Loucy (cell line): Measurements from ENCODE around the gene ACER3.

Experiments used
- H2AFZ ChIP-seq: fragments of 200-600 bp; sonication (generic); 2 replicates; pipeline ENCODE4 v1.6.0; 2016; ENCODE audit warnings: antibody characterized with exemption, mild to moderate bottlenecking, low read length, moderate library complexity
- H3F3A ChIP-seq: fragments of 200-600 bp; 2 replicates; pipeline ENCODE4 v1.6.0; 2016; ENCODE audit warnings: antibody characterized with exemption, low read depth, mild to moderate bottlenecking
- H3K27me3 ChIP-seq: fragments of 200-600 bp; sonication (generic); 2 replicates; pipeline ENCODE4 v1.6.1; 2014; ENCODE audit warnings: low read length, mild to moderate bottlenecking; ENCODE audit not compliant: insufficient read depth, poor library complexity, severe bottlenecking
- H3K36me3 ChIP-seq: fragments of 200-600 bp; sonication (generic); 2 replicates; pipeline ENCODE4 v1.6.1; 2016; ENCODE audit warnings: low read length; ENCODE audit not compliant: insufficient read depth
- H3K4me1 ChIP-seq: fragments of 200-600 bp; sonication (generic); 2 replicates; pipeline ENCODE4 v1.5.1; 2014; ENCODE audit warnings: low read length, mild to moderate bottlenecking; ENCODE audit not compliant: insufficient read depth, poor library complexity, severe bottlenecking
- H3K4me2 ChIP-seq: fragments of 200-600 bp; sonication (generic); 2 replicates; pipeline ENCODE4 v1.6.0; 2014; ENCODE audit warnings: antibody characterized with exemption, low read length, low read depth, mild to moderate bottlenecking; ENCODE audit not compliant: poor library complexity, severe bottlenecking
- H3K4me3 ChIP-seq: fragments of 200-600 bp; sonication (generic); 2 replicates; pipeline ENCODE4 v1.5.1; 2014; ENCODE audit warnings: low read length, mild to moderate bottlenecking, mixed read lengths; ENCODE audit not compliant: poor library complexity, severe bottlenecking
- H3K79me2 ChIP-seq: fragments of 200-600 bp; sonication (generic); 2 replicates; pipeline ENCODE4 v1.6.1; 2014; ENCODE audit warnings: low read length; ENCODE audit not compliant: insufficient read depth
- H3K9ac ChIP-seq: fragments of 200-600 bp; sonication (generic); 2 replicates; pipeline ENCODE4 v1.6.0; 2014; ENCODE audit warnings: mild to moderate bottlenecking, low read depth, low read length, moderate library complexity; ENCODE audit not compliant: poor library complexity, severe bottlenecking
- H3K9me2 ChIP-seq: fragments of 200-600 bp; sonication (generic); replicated peaks from 2 replicates; pipeline ENCODE4 v1.6.1; 2016; ENCODE audit warnings: low read depth, low read length, mixed read lengths
- H3K9me3 ChIP-seq: fragments of 200-600 bp; sonication (generic); 2 replicates; pipeline ENCODE4 v1.6.1; 2014; ENCODE audit warnings: mild to moderate bottlenecking, antibody characterized with exemption, low read length, low read depth; ENCODE audit not compliant: insufficient read depth
- H4K20me1 ChIP-seq: fragments of 200-600 bp; sonication (generic); 2 replicates; pipeline ENCODE4 v1.6.0; 2014; ENCODE audit warnings: antibody characterized with exemption, low read length, mild to moderate bottlenecking; ENCODE audit not compliant: insufficient read depth, poor library complexity, severe bottlenecking
- EZH2phosphoT487 ChIP-seq: fragments of 200-600 bp; IDR thresholded peaks from 2 replicates; pipeline ENCODE4 v1.6.1; 2018; ENCODE audit warnings: antibody characterized with exemption, mild to moderate bottlenecking, moderate library complexity, borderline replicate concordance
- TF ChIP-seq, protein P1 (sequence below): fragments of 200-600 bp; sonication (generic); conservative IDR thresholded peaks from 2 replicates; pipeline ENCODE4 v1.5.1; 2014; ENCODE audit warnings: mild to moderate bottlenecking, antibody characterized with exemption, low read length

Gene ACER3

DNA sequence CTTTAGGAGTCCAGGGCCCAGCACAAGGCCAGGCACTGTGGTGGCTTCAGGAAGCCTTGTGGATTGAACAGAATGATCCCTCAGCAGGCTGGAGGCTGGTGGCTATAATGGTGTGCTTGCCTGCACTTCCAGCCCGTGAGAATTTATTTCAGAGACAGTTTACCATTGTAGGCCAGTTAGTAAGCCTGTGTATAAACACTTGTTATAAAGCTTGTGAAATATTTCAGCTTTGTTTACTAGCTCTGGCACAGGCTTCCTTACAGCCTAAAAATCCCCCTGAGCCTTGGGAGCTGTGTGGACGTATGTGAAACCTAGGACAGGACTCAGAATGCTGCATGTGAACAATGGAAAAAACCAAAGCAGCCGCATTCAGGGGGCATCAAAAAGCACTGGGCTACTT lies 26.6 kb upstream of the ACER3 start:
- no peak overlapping the region for H3K4me2 ChIP-seq
- no peak overlapping the region for H3K9ac ChIP-seq
- no peaks in the 10 kb centered on the region for H3K9me3 ChIP-seq
- H2AFZ ChIP-seq = no peak overlapping the region
- H3K36me3 ChIP-seq = no peaks in the 10 kb centered on the region
- no peaks in the 10 kb centered on the region for H3K4me1 ChIP-seq
- H4K20me1 ChIP-seq = no peaks in the 10 kb centered on the region
- no peak for TF ChIP-seq EZH2phosphoT487
- TF ChIP-seq, protein P1, sequence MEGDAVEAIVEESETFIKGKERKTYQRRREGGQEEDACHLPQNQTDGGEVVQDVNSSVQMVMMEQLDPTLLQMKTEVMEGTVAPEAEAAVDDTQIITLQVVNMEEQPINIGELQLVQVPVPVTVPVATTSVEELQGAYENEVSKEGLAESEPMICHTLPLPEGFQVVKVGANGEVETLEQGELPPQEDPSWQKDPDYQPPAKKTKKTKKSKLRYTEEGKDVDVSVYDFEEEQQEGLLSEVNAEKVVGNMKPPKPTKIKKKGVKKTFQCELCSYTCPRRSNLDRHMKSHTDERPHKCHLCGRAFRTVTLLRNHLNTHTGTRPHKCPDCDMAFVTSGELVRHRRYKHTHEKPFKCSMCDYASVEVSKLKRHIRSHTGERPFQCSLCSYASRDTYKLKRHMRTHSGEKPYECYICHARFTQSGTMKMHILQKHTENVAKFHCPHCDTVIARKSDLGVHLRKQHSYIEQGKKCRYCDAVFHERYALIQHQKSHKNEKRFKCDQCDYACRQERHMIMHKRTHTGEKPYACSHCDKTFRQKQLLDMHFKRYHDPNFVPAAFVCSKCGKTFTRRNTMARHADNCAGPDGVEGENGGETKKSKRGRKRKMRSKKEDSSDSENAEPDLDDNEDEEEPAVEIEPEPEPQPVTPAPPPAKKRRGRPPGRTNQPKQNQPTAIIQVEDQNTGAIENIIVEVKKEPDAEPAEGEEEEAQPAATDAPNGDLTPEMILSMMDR = no peak
- no peaks in the 10 kb centered on the region for H3K27me3 ChIP-seq
- no peaks in the 10 kb centered on the region for H3F3A ChIP-seq
- H3K4me3 ChIP-seq = no peak overlapping the region
- no peaks in the 10 kb centered on the region for H3K9me2 ChIP-seq
- no peaks in the 10 kb centered on the region for H3K79me2 ChIP-seq

DNA sequence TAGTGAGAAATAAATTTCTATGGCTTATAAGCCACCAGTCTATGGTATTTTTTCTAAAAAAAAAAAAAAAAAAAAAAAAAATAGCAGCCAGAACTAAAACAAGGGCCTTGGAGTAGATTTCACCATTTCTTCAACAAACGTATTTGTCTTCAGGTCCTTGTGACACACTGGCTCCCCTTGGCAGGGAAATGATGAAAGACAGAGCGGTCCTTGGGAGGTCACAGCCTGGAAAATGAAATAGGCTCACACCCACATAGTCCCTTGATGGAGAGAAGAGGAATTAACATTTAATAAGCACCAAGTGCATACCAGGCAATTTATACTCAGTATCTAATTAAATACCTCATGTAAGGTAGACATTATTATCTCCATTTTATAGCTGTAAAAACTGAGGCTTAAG lies 25.7 kb upstream of the ACER3 start:
- H3K9ac ChIP-seq = no peak overlapping the region
- no peaks in the 10 kb centered on the region for H3K79me2 ChIP-seq
- H3K36me3 ChIP-seq = no peaks in the 10 kb centered on the region
- H4K20me1 ChIP-seq = no peaks in the 10 kb centered on the region
- no peaks in the 10 kb centered on the region for H3K27me3 ChIP-seq
- TF ChIP-seq EZH2phosphoT487 = no peak
- TF ChIP-seq, protein P1 = no peak
- H3K4me2 ChIP-seq = no peak overlapping the region
- no peaks in the 10 kb centered on the region for H3K4me1 ChIP-seq
- no peaks in the 10 kb centered on the region for H3F3A ChIP-seq
- no peaks in the 10 kb centered on the region for H3K9me2 ChIP-seq
- no peak overlapping the region for H3K4me3 ChIP-seq
- H2AFZ ChIP-seq = no peak overlapping the region
- no peaks in the 10 kb centered on the region for H3K9me3 ChIP-seq

DNA sequence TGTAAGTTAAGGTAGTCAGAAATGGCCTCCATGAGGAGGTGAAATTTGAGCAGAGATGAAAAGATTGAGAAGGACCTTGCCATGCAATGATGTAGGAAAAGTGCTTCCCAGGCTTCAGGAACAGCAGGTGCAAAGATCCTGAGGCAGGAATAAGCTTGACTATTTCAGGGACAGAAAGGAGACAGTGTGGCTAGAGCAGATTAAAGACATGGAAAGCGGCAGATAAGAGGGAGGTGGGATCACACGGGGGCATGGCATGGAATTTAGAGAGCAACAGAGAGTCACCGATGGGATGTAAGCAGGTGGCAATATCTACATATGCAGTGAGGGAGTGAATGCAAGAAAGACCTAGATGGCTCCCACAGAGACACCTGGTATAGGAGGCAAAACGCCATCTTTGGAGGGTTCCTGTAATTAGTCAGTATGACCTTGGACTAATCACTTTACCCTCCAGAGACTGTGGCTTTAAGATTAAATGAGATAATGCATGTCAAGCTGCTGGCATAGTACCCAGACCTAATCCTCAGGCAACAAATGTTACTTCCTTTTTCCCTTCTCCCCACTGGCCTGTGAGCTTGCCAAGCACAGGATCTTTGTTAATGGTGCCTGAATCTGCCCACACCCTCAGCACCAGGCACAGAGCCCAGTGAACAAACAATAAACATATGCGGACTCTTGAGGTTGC lies 24.6 kb upstream of the ACER3 start:
- no peaks in the 10 kb centered on the region for H3K27me3 ChIP-seq
- H3K4me1 ChIP-seq = no peaks in the 10 kb centered on the region
- no peaks in the 10 kb centered on the region for H3F3A ChIP-seq
- no peaks in the 10 kb centered on the region for H3K36me3 ChIP-seq
- H2AFZ ChIP-seq = no peak overlapping the region
- no peak overlapping the region for H3K4me3 ChIP-seq
- no peak overlapping the region for H3K4me2 ChIP-seq
- no peaks in the 10 kb centered on the region for H4K20me1 ChIP-seq
- no peak overlapping the region for H3K9ac ChIP-seq
- no peaks in the 10 kb centered on the region for H3K79me2 ChIP-seq
- no peaks in the 10 kb centered on the region for H3K9me2 ChIP-seq
- no peaks in the 10 kb centered on the region for H3K9me3 ChIP-seq
- TF ChIP-seq, protein P1 = no peak
- TF ChIP-seq EZH2phosphoT487 = no peak
